Heart left ventricle (tissue), 13 donors: ENCODE data around the gene TMIGD1.

Source experiments
- CTCF ChIP-seq, 12 donors: fragments of 200-600 bp; sonication (generic) in 4 of 12; IDR thresholded peaks; one replicate each; pipeline versions ENCODE4 v1.5.0 to v1.8.0; 2018 to 2022; ENCODE audit warnings: antibody characterized with exemption in 12 of 12, mild to moderate bottlenecking in 5 of 12
- POLR2A ChIP-seq, 2 donors: fragments of 450-650 bp; IDR thresholded peaks; one replicate each; pipeline ENCODE4 v1.6.1; 2017; ENCODE audit warnings: antibody characterized with exemption in 2 of 2, mild to moderate bottlenecking in 2 of 2, moderate library complexity in 2 of 2
- donor health status: ischemic (EF 13 %, LVEDD 7.1; RV severe dilation, severe dysfunction).
- donor health status: DM: no; HTN: yes; CAD: no.
- donor health status: DM: no; HTN: no; CAD: no.
- donor health status: ischemic (EF 25% LVEDD 6.9; RV normal size, moderate dysfunction).
- donor health status: ischemic (EF 25% LVEDD 5.7; RV mildly dilated, moderate dysfunction).
- donor health status: ischemic (EF 35%, LVEDD 5.7; RV mildly dilated, moderate dysfunction).
- donor health status: nonischemic (EF 11% LVEDD 7.7; RV severe dilation, severe dysfunction).
- donor health status: DM: yes; HTN: yes; CAD: no.
- donor health status: PGD.
- donor health status: ischemic (EF 29% LVEDD 5.4; RV normal size, mild dysfunction).
- donor health status: nonischemic (EF 23%, LVEDD 6.1; RV moderate dilation, normal function).

DNA sequence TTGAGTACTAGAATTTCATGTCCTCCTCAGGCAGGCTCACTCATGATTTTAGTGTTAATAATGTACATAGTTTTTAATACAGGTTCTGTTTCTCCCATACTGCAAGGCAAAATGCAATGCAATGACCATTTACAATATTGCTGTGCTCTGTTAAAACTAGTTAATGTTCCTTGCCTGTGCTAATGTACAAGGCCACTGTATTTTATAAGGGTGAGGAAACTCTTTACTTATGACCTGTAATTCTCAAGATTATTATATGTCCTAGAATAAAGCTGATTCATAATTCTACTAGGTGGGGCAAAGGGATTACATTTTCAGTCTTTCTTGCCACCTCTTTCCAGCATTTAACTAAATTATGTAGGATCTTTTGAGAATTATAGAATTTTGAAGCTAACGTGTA, 19.4 kb downstream of the TMIGD1 start:
- TF ChIP-seq CTCF (IDR thresholded peaks at IDR 0.05) (no peak), POLR2A (IDR thresholded peaks at IDR 0.05) (no peak)
